Endothelial cell of hepatic sinusoid (primary cell): ENCODE results near the gene SFMBT1.
"Not testable (repeated sequence)": the region's sequence is repeated elsewhere in the genome, so short reads cannot be mapped to it uniquely, and the experiment has no call there.

Experiments
- in situ Hi-C: cut with HindIII; loops from 2 replicates; pipeline ENCODE4 v1.10.0; 2017; ENCODE audit warnings: low sequenced_read_pairs

The SFMBT1 gene

DNA sequence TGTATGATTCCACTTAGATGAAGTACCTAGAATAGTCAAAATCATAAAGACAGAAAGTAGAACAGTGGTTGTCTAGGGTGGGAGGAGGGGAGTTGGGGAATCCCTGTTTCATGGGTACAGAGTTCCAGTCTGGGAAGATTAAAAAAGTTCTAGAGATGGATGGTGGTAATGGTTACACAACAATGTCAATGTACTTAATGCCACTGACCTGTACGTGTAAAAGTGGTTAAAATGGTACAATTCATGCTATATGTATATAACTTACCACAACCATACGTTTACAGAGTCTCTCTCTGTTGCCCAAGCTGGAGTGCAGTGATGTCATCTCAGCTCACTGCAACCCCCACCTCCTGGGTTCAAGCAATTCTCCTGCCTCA is 6.5 kb downstream of the SFMBT1 start:
- in situ Hi-C loops = no loop called here

- in situ Hi-C loops = no loop called here
Measured at GRCh38 chr3:53038679-53039375, 7.0 kb downstream of the SFMBT1 start.

DNA sequence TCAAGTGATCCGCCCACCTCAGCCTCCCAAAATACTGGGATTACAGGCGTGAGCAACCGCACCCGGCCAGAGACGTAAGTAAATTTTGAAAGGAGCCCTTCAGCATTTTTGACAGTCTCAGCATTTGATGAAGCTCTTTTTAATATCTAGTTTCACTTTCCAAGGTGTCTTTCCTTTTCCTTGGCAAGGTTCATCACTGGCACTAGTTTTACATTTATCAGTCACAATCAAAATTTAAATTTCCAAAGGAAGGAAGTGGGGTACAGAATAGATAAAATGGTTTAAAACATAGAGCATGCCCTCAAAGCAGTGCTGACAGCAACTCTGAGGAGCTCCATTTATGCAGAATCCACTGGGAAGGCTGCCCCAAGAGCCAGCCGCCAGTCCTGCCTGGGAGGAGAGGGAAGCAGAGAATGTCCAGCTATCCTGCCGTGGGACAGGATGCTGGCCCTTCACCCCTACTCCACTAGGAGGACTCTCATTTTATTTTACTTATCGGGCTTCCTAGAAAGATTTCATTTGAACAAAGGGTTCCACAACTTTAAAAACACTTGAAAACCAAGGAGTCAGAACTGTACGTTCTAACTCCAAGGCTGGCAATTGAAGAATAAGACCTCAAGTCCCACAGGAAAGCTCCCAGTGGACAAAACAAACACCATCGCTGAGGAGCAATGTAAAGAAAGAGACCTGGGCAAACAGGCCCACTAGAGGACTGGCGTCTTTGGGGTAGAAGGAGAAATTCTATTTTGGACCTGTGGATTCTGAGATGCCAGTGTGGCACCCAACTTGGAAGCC is 9.9 kb downstream of the SFMBT1 start:
- in situ Hi-C loops = no loop called here

- in situ Hi-C loops = not testable (repeated sequence)
Measured at GRCh38 chr3:53035018-53035417, 10.9 kb downstream of the SFMBT1 start.

DNA sequence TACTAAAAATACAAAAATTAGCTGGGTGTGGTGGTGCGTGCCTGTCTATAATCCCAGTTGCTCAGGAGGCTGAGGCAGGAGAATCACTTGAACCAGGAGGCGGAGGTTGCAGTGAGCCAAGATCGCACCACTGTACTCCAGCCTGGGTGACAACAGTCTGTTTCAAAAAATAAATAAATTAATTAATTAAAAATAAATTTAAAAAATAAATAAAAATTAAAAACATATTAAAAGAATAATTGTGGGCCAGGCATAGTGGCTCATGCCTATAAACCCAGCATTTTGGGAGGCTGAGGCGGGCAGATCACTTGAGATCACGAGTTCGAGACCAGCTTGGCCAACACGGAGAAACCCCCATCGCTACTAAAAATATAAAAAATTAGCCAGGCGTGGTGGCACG is 11.5 kb downstream of the SFMBT1 start:
- in situ Hi-C loops = not testable (repeated sequence)

DNA sequence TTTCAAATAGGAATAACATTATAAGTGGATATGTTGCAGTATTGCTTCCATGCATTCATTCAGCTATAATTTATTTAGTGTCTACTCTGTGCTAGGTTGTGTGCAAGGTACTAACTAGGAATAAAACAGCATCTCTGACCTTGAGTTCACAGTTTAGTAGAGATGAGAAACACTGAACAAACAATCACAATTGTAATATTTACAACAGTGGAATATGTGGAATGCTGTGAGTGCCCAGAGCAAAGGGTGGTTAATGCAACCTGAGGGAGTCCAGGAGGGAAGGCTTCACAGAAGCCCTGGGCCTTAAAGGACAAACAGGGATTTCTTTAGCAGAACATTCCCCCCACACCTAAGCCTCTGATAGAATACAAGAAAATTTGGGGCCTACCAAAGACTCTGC is 13.3 kb downstream of the SFMBT1 start:
- in situ Hi-C loops = no loop called here

DNA sequence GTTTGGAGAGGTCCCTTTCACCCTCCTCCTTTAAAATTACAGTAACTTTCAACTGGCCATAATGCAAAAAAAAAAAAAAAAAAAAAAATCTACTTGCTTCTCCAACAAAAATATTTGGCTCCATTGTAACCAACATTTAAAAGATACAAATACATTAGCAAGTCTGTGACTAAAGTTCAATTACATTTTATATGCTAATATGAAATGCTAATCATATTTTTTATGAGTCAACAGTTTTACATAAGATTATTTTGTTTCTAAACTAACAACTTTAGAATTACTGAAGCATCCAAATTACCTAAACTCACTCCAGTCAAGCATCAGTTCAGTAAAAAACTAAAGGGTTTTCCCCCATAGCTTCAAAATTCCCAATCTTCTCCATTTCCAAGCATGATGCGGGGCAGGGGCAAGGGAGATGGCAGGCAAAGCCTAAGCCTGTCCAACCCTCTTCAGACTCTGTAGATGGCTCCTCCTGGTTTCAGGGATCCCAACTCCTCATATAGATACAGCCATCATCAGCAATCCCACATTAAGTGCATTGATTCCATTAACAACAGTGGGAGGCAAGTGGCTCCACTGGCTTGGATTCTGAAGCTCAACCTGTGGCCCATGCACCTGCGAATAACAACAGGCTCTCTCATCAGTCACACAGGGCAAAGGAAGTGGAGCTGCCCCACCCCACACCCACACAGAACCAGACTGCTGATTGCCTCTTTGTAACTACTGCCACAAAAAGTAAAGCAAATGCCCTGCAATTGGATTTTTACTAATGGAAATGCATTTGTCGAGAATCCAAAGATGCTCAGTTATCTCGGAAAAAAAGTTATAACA is 15.0 kb downstream of the SFMBT1 start:
- in situ Hi-C loops = no loop called here

GRCh38 chr3:53028641-53029040 is 17.2 kb downstream of the SFMBT1 start:
- in situ Hi-C loops = no loop called here

- in situ Hi-C loops = no loop called here
Measured at GRCh38 chr3:53027254-53027844, 18.5 kb downstream of the SFMBT1 start.

GRCh38 chr3:53026382-53027162 is 19.3 kb downstream of the SFMBT1 start:
- in situ Hi-C loops = no loop called here

- in situ Hi-C loops = no loop called here
Measured at GRCh38 chr3:53024315-53024714, 21.6 kb downstream of the SFMBT1 start.

DNA sequence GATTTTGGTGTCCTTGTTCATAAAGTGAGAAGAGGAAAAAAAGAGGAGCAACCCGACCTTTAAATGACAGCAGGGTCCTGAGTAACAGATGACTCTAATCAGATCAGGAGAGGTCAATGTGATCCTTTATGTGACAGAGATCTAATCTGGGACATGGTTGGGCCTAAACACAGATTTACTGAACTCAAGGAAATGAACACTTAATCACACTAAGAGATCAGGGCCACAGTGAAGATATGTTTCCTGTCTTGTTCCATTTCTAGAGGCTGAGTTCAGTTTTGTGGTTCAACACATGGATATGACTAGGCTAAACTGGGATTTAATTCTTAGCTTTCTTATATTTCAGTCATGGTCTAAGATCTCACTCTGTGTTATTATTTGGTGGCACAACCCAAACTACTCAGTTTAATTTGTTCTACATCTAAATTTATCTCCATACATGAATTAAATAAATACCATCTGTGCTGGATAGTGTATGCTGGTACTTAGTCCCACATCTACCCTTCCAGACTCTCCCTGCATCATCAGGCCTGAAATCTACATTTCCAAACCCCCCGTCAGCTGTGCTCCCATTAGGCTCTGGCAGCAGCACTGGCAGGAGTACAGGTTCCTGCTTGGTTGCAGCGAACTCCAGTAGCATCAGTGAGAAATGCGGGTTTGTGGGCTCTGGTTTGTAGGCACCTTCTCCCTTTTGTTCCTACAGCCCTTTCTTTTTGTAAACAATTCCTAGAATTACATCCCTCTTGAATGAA is 22.6 kb downstream of the SFMBT1 start:
- in situ Hi-C loops = no loop called here

DNA sequence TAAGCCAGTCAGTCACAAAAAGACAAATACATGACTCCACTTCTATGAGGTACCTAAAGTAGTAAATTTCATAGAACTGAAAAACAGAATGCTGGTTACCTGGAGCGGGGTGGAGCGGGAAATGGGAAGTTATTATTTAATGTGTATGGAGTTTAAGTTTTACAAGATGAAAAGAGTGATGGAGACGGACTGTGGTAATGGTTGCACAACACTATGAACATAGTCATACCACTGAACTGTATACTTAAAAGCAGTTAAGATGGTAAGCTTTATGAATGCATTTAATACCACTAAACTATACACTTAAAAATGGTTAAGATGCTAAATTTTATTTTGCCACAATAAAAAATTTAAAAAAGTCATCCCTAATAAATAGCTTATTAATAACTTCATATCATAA is 23.2 kb downstream of the SFMBT1 start:
- in situ Hi-C loops = no loop called here

- in situ Hi-C loops = no loop called here
Measured at GRCh38 chr3:53016236-53016635, 29.6 kb downstream of the SFMBT1 start.

- in situ Hi-C loops = no loop called here
Measured at GRCh38 chr3:53011324-53011723, 34.5 kb downstream of the SFMBT1 start.

GRCh38 chr3:53009826-53010539 is 35.9 kb downstream of the SFMBT1 start:
- in situ Hi-C loops = no loop called here

- in situ Hi-C loops = no loop called here
Measured at GRCh38 chr3:53008932-53009331, 36.9 kb downstream of the SFMBT1 start.

- in situ Hi-C loops = no loop called here
Measured at GRCh38 chr3:53005854-53006513, 39.9 kb downstream of the SFMBT1 start.

GRCh38 chr3:53005338-53005737 is 40.5 kb downstream of the SFMBT1 start:
- in situ Hi-C loops = no loop called here
